SK-N-SH (cell line): ENCODE results near the gene POLD3.

Experiments used
- EZH2phosphoT487 ChIP-seq: fragments of 200-600 bp; sonication (generic); IDR thresholded peaks from 2 replicates; pipeline ENCODE4 v1.6.1; 2017; ENCODE audit warnings: low read depth, mixed run types, mild to moderate bottlenecking, antibody characterized with exemption, moderate library complexity, borderline replicate concordance
- NRF1 ChIP-seq: IDR thresholded peaks from 2 replicates; pipeline ENCODE4 v1.6.1; 2012; ENCODE audit warnings: low read depth, mild to moderate bottlenecking, low read length
- POLR2AphosphoS5 ChIP-seq: IDR thresholded peaks from 2 replicates; pipeline ENCODE4 v1.6.1; 2012; ENCODE audit warnings: low read depth, low read length
- RFX5 ChIP-seq: IDR thresholded peaks from 2 replicates; pipeline ENCODE4 v1.6.1; 2012; ENCODE audit warnings: mild to moderate bottlenecking, improper control_type of control experiment, low read length
- SMC3 ChIP-seq: IDR thresholded peaks from 2 replicates; pipeline ENCODE4 v1.6.1; 2012; ENCODE audit warnings: low read depth, low read length, improper control_type of control experiment
- YY1 ChIP-seq: IDR thresholded peaks from 2 replicates; pipeline ENCODE4 v1.4.0; 2012; ENCODE audit warnings: low read depth, mild to moderate bottlenecking
- TF ChIP-seq, protein P1 (sequence below): fragments of 150-350 bp; IDR thresholded peaks from 2 replicates; pipeline ENCODE4 v1.6.1; 2016; ENCODE audit warnings: mild to moderate bottlenecking, low read depth, low read length
- TF ChIP-seq, protein P2 (sequence below): IDR thresholded peaks from 2 replicates; pipeline ENCODE4 v1.4.0; 2012; ENCODE audit warnings: low read depth
- TF ChIP-seq, protein P3 (sequence below): fragments of 200-600 bp; sonication (generic); IDR thresholded peaks from 2 replicates; pipeline ENCODE4 v1.6.1; 2017; ENCODE audit warnings: antibody characterized with exemption, mild to moderate bottlenecking, moderate library complexity
- TF ChIP-seq, protein P4 (sequence below): IDR thresholded peaks from 2 replicates; pipeline ENCODE4; 2012
- TF ChIP-seq, protein P5 (sequence below): fragments of 150-350 bp; IDR thresholded peaks from 2 replicates; pipeline ENCODE4 v1.6.1; 2017; ENCODE audit warnings: antibody characterized with exemption, low read length, low read depth, borderline replicate concordance

DNA sequence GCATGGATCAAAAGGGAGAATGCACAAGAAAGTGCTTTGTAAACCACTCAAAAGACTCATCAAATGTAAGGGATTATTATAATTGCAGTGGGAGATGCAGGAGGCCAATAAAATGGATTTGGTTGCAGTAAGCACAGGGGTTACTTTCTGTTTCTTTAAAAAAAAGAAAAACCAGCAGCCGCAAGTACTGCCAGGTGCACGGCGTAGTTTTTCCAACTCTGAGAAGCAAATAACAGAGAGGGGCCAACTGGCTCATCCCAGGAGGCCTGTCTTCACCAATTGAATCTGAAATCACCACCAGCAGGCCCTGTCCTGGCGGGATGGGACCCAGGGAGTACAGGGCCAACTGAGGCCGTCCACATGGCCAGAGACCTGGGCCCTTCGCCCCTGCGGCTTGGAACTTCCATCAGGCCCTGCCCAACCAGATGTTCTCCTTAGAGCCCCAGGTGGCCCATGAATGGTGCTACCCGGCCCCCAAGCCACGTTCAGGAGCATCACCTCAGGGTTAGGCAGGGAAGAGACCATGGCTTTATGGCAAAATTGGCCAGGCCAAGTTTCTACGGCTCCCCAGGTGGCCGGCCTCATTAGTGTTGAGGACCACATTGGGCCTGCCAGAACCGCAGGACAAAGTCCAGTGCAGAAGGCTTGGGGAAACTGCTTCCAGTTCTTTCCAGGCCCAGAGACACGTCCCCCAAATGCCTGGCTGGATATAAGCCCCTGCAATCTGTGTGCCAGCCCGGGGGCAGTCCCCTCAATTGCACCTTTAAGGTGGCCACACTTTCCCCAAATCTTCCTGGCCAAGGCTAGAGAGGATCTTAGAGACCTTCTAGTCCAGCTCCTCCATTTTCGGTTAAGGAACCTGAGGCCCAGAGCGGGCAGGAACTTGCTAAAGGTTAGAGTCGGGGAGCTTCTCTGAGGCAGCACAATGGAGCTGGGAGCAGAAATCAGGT is 77.1 kb downstream of the POLD3 start:
- TF ChIP-seq NRF1 (no peak), EZH2phosphoT487 (no peak), POLR2AphosphoS5 (no peak), SMC3 (no peak), RFX5 (no peak), YY1 (no peak)
- TF ChIP-seq, protein P1, sequence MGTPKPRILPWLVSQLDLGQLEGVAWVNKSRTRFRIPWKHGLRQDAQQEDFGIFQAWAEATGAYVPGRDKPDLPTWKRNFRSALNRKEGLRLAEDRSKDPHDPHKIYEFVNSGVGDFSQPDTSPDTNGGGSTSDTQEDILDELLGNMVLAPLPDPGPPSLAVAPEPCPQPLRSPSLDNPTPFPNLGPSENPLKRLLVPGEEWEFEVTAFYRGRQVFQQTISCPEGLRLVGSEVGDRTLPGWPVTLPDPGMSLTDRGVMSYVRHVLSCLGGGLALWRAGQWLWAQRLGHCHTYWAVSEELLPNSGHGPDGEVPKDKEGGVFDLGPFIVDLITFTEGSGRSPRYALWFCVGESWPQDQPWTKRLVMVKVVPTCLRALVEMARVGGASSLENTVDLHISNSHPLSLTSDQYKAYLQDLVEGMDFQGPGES = no peak
- TF ChIP-seq, protein P2, sequence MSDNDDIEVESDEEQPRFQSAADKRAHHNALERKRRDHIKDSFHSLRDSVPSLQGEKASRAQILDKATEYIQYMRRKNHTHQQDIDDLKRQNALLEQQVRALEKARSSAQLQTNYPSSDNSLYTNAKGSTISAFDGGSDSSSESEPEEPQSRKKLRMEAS = no peak
- TF ChIP-seq, protein P3, sequence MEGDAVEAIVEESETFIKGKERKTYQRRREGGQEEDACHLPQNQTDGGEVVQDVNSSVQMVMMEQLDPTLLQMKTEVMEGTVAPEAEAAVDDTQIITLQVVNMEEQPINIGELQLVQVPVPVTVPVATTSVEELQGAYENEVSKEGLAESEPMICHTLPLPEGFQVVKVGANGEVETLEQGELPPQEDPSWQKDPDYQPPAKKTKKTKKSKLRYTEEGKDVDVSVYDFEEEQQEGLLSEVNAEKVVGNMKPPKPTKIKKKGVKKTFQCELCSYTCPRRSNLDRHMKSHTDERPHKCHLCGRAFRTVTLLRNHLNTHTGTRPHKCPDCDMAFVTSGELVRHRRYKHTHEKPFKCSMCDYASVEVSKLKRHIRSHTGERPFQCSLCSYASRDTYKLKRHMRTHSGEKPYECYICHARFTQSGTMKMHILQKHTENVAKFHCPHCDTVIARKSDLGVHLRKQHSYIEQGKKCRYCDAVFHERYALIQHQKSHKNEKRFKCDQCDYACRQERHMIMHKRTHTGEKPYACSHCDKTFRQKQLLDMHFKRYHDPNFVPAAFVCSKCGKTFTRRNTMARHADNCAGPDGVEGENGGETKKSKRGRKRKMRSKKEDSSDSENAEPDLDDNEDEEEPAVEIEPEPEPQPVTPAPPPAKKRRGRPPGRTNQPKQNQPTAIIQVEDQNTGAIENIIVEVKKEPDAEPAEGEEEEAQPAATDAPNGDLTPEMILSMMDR = no peak
- TF ChIP-seq, protein P4, sequence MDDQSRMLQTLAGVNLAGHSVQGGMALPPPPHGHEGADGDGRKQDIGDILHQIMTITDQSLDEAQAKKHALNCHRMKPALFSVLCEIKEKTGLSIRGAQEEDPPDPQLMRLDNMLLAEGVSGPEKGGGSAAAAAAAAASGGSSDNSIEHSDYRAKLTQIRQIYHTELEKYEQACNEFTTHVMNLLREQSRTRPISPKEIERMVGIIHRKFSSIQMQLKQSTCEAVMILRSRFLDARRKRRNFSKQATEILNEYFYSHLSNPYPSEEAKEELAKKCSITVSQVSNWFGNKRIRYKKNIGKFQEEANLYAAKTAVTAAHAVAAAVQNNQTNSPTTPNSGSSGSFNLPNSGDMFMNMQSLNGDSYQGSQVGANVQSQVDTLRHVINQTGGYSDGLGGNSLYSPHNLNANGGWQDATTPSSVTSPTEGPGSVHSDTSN = no peak
- TF ChIP-seq, protein P5, sequence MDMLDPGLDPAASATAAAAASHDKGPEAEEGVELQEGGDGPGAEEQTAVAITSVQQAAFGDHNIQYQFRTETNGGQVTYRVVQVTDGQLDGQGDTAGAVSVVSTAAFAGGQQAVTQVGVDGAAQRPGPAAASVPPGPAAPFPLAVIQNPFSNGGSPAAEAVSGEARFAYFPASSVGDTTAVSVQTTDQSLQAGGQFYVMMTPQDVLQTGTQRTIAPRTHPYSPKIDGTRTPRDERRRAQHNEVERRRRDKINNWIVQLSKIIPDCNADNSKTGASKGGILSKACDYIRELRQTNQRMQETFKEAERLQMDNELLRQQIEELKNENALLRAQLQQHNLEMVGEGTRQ = no peak
